H1 (cell line): Measurements from ENCODE around the gene HDAC2. TPM values are rescaled to one million over a fixed set of nuclear protein-coding genes. Genes with fewer than 3 reads are reported as not detected.

Experiments
- CTCF ChIA-PET: fragments of 300-600 bp; sonication (Branson Sonifier 250); formaldehyde crosslinking; loops from one replicate; lab custom pipeline; 2021; ENCODE audit not compliant: partially characterized antibody; lab: Charles Lee
- POLR2A ChIA-PET: fragments of 300-600 bp; sonication (Branson Sonifier 250); formaldehyde crosslinking; loops from one replicate; lab custom pipeline; 2021; ENCODE audit warnings: inconsistent platforms; ENCODE audit not compliant: partially characterized antibody; lab: Charles Lee
- DNase-seq, 2 experiments: peaks; one replicate each; pipeline versions ENCODE4 v3.0.0 to v3.0.0-alpha.2; 2010 to 2022; ENCODE audit warnings: low spot score in 2 of 2, low read depth in 1 of 2, mixed read lengths in 1 of 2
- FAIRE-seq: peaks from 2 replicates; lab custom pipeline; 2011; peaks lifted over from hg19 to GRCh38; lab: Jason Lieb, UNC
- H2AFZ ChIP-seq: 2 replicates; pipeline ENCODE4 v1.8.1; 2012; ENCODE audit warnings: low read length, inconsistent platforms
- H2AK5ac ChIP-seq: 2 replicates; pipeline ENCODE4 v1.6.1; 2013; ENCODE audit warnings: low read depth, low read length
- H2BK120ac ChIP-seq: replicated peaks from 2 replicates; pipeline ENCODE3; 2013; ENCODE audit warnings: low read depth, low read length, inconsistent platforms
- H2BK12ac ChIP-seq: 2 replicates; pipeline ENCODE4 v1.6.1; 2013; ENCODE audit warnings: low read depth, low read length
- H2BK15ac ChIP-seq: 2 replicates; pipeline ENCODE4 v1.6.1; 2013; ENCODE audit warnings: low read length
- H2BK20ac ChIP-seq: 2 replicates; pipeline ENCODE4 v1.6.1; 2013; ENCODE audit warnings: low read length
- H2BK5ac ChIP-seq: 2 replicates; pipeline ENCODE4 v1.6.1; 2013; ENCODE audit warnings: low read depth, low read length
- H3K14ac ChIP-seq: 2 replicates; pipeline ENCODE4 v1.6.1; 2013; ENCODE audit warnings: inconsistent platforms; ENCODE audit not compliant: insufficient read length
- H3K18ac ChIP-seq: 2 replicates; pipeline ENCODE4 v1.6.1; 2013; ENCODE audit warnings: low read length; ENCODE audit errors: extremely low read depth
- H3K23ac ChIP-seq: 2 replicates; pipeline ENCODE4 v1.6.1; 2013; ENCODE audit warnings: inconsistent platforms; ENCODE audit not compliant: insufficient read length
- H3K23me2 ChIP-seq: 2 replicates; pipeline ENCODE4 v1.6.1; 2013; ENCODE audit warnings: low read depth, low read length
- H3K27ac ChIP-seq: 2 replicates; pipeline ENCODE4 v1.6.1; 2011; ENCODE audit warnings: low read depth, low read length, inconsistent platforms
- H3K27me3 ChIP-seq, 4 experiments: replicated peaks in 1 of 4; 1 replicate in 1 of 4; 2 replicates in 3 of 4; pipeline versions ENCODE4 v1.6.1 to v1.8.1; 2011 to 2013; ENCODE audit warnings: low read length in 3 of 4, mild to moderate bottlenecking in 3 of 4, inconsistent platforms in 2 of 4, mixed read lengths in 2 of 4, moderate library complexity in 1 of 4; ENCODE audit not compliant: control insufficient read depth in 3 of 4, insufficient read depth in 3 of 4; ENCODE audit errors: extremely low read depth in 1 of 4
- H3K36me3 ChIP-seq, 4 experiments: 2 replicates each; pipeline versions ENCODE4 v1.6.1 to v1.8.1; 2011 to 2013; ENCODE audit warnings: mild to moderate bottlenecking in 4 of 4, low read length in 3 of 4, moderate library complexity in 2 of 4, control low read depth in 1 of 4, inconsistent platforms in 1 of 4; ENCODE audit not compliant: insufficient read depth in 4 of 4, control insufficient read depth in 2 of 4
- H3K4ac ChIP-seq: replicated peaks from 2 replicates; pipeline ENCODE3; 2013; ENCODE audit warnings: low read length, low read depth, mixed read lengths, inconsistent platforms; ENCODE audit not compliant: insufficient read length
- H3K4me1 ChIP-seq, 4 experiments: replicated peaks in 1 of 4; 1 replicate in 1 of 4; 2 replicates in 3 of 4; pipeline versions ENCODE4 v1.6.1 to v1.8.1; 2011 to 2013; ENCODE audit warnings: low read length in 3 of 4, inconsistent platforms in 2 of 4, mixed read lengths in 1 of 4; ENCODE audit not compliant: insufficient read depth in 4 of 4, control insufficient read depth in 3 of 4
- H3K4me2 ChIP-seq, 2 experiments: 2 replicates each; pipeline versions ENCODE4 v1.6.1 to v1.8.1; 2011 to 2013; ENCODE audit warnings: low read depth in 2 of 2, low read length in 2 of 2, control low read depth in 1 of 2, inconsistent platforms in 1 of 2, mild to moderate bottlenecking in 1 of 2; ENCODE audit not compliant: insufficient read depth in 1 of 2
- H3K4me3 ChIP-seq, 4 experiments: fragments of 200-600, 300-600 bp in 1 of 4; sonication (generic), shearing (Covaris generic), sonication (Bioruptor Twin) in 1 of 4; 2 replicates each; pipeline versions ENCODE4 v1.5.1 to v1.8.1; 2011 to 2016; ENCODE audit warnings: low read length in 4 of 4, low read depth in 3 of 4, control low read depth in 2 of 4, inconsistent platforms in 2 of 4, mild to moderate bottlenecking in 2 of 4, mixed read lengths in 1 of 4, moderate library complexity in 1 of 4; ENCODE audit not compliant: insufficient read depth in 2 of 4; ENCODE audit errors: extremely low read depth in 1 of 4
- H3K56ac ChIP-seq: replicated peaks from 2 replicates; pipeline ENCODE3; 2013; ENCODE audit warnings: low read depth, mild to moderate bottlenecking, mixed read lengths, low read length, inconsistent platforms; ENCODE audit not compliant: insufficient read length
- H3K79me1 ChIP-seq: 2 replicates; pipeline ENCODE4 v1.6.1; 2013; ENCODE audit warnings: low read depth, low read length, control low read depth
- H3K79me2 ChIP-seq, 2 experiments: 2 replicates each; pipeline versions ENCODE4 v1.6.1 to v1.8.1; 2012 to 2013; ENCODE audit warnings: low read length in 2 of 2, mild to moderate bottlenecking in 2 of 2, inconsistent platforms in 1 of 2; ENCODE audit not compliant: insufficient read depth in 2 of 2, control insufficient read depth in 1 of 2
- H3K9ac ChIP-seq, 4 experiments: replicated peaks in 1 of 4; 1 replicate in 1 of 4; 2 replicates in 3 of 4; pipeline versions ENCODE4 v1.6.1 to v1.8.1; 2011 to 2013; ENCODE audit warnings: low read depth in 3 of 4, low read length in 3 of 4, control low read depth in 2 of 4, mild to moderate bottlenecking in 2 of 4, moderate library complexity in 2 of 4, inconsistent platforms in 1 of 4; ENCODE audit errors: extremely low read depth in 1 of 4
- H3K9me3 ChIP-seq, 2 experiments: 2 replicates each; pipeline versions ENCODE4 v1.6.1 to v1.8.1; 2012 to 2013; ENCODE audit warnings: mild to moderate bottlenecking in 2 of 2, moderate library complexity in 2 of 2, control low read depth in 1 of 2, inconsistent platforms in 1 of 2, low read depth in 1 of 2, low read length in 1 of 2, mixed read lengths in 1 of 2; ENCODE audit not compliant: insufficient read depth in 2 of 2
- H4K20me1 ChIP-seq, 2 experiments: replicated peaks in 1 of 2; 2 replicates each; pipeline versions ENCODE3 to v1.8.1; 2011 to 2013; ENCODE audit warnings: inconsistent platforms in 2 of 2, low read length in 2 of 2, mild to moderate bottlenecking in 1 of 2; ENCODE audit not compliant: insufficient read depth in 2 of 2, control insufficient read depth in 1 of 2
- H4K5ac ChIP-seq: 2 replicates; pipeline ENCODE4 v1.6.1; 2013; ENCODE audit warnings: low read length, low read depth, mixed read lengths, inconsistent platforms; ENCODE audit not compliant: insufficient read length
- H4K8ac ChIP-seq: 2 replicates; pipeline ENCODE4 v1.8.0; 2013; ENCODE audit warnings: mild to moderate bottlenecking, moderate library complexity, low read length, inconsistent platforms; ENCODE audit not compliant: insufficient read depth; ENCODE audit errors: extremely low read depth
- H4K91ac ChIP-seq: replicated peaks from 2 replicates; pipeline ENCODE3; 2013; ENCODE audit warnings: low read length, mixed read lengths, inconsistent platforms; ENCODE audit not compliant: insufficient read length
- CTCF ChIP-seq, 3 experiments: IDR thresholded peaks; 1 replicate in 2 of 3; 2 replicates in 1 of 3; pipeline versions ENCODE4 v1.5.1 to v1.6.1; 2011; ENCODE audit warnings: low read length in 3 of 3, mild to moderate bottlenecking in 3 of 3, inconsistent platforms in 2 of 3, low read depth in 1 of 3, moderate library complexity in 1 of 3; ENCODE audit not compliant: insufficient read depth in 1 of 3; ENCODE audit errors: control extremely low read depth in 1 of 3
- EGR1 ChIP-seq: IDR thresholded peaks from 2 replicates; pipeline ENCODE4 v1.6.1; 2011; ENCODE audit warnings: low read depth, low read length, borderline replicate concordance
- GABPA ChIP-seq: IDR thresholded peaks from 2 replicates; pipeline ENCODE4 v1.6.1; 2011; ENCODE audit warnings: mild to moderate bottlenecking, low read length, moderate library complexity, borderline replicate concordance; ENCODE audit not compliant: insufficient read depth
- GTF2F1 ChIP-seq: IDR thresholded peaks from 2 replicates; pipeline ENCODE4 v1.6.1; 2012; ENCODE audit warnings: low read depth, low read length, improper control_type of control experiment, borderline replicate concordance
- KDM4A ChIP-seq: IDR thresholded peaks from one replicate; pipeline ENCODE4 v1.7.1; 2012; ENCODE audit warnings: low read depth, mild to moderate bottlenecking, moderate library complexity, low read length, inconsistent platforms; ENCODE audit not compliant: severe bottlenecking
- RAD21 ChIP-seq, 2 experiments: IDR thresholded peaks in 1 of 2; conservative IDR thresholded peaks in 1 of 2; 2 replicates each; pipeline ENCODE4 v1.6.1; 2011; ENCODE audit warnings: low read depth in 2 of 2, low read length in 2 of 2, improper control_type of control experiment in 1 of 2, inconsistent platforms in 1 of 2, mild to moderate bottlenecking in 1 of 2, moderate library complexity in 1 of 2
- SIX5 ChIP-seq: IDR thresholded peaks from 2 replicates; pipeline ENCODE4 v1.6.1; 2011; ENCODE audit warnings: mild to moderate bottlenecking, low read depth, low read length
- SUZ12 ChIP-seq: fragments of 200-600 bp; sonication (generic); IDR thresholded peaks from 2 replicates; pipeline ENCODE4 v1.6.1; 2012; ENCODE audit warnings: mild to moderate bottlenecking, inconsistent platforms, low read length, moderate library complexity, mixed read lengths
- TEAD4 ChIP-seq: IDR thresholded peaks from 2 replicates; pipeline ENCODE4 v1.6.1; 2012; ENCODE audit warnings: low read depth, low read length, inconsistent platforms, mixed read lengths
- YY1 ChIP-seq: IDR thresholded peaks from 2 replicates; pipeline ENCODE4 v1.6.1; 2011; ENCODE audit warnings: low read depth, mild to moderate bottlenecking, low read length
- WGBS, 2 experiments: shearing (Covaris generic) in 1 of 2; methylation state at CpG; one replicate each; pipeline versions ENCODE4 v1.1.6 to v1.1.7; 2013 to 2015; ENCODE audit warnings: low lambda C conversion rate in 2 of 2, mixed read lengths in 2 of 2, inconsistent platforms in 1 of 2, low coverage in 1 of 2, missing lambda C conversion rate in 1 of 2; ENCODE audit not compliant: insufficient replicate concordance in 2 of 2, insufficient coverage in 1 of 2, insufficient read length in 1 of 2; ENCODE audit errors: extremely low coverage in 1 of 2, missing lambda C conversion rate in 1 of 2; 5-methylcytosine and 5-hydroxymethylcytosine counted together
- polyA plus RNA-seq, 7 experiments: library from polyadenylated mRNA; depleted of rRNA in 3 of 7; stranded (reverse) in 5 of 7; unstranded in 2 of 7; fragments of >200 nt in 5 of 7; fragments of 200-250 nt in 2 of 7; gene quantifications; 1 replicate in 5 of 7; 2 replicates in 1 of 7; 4 replicates in 1 of 7; pipeline versions ENCODE4 v1.2.1 to v1.2.3, GENCODE V29; 2011 to 2013; ENCODE audit warnings: missing spikeins in 2 of 7, mixed read lengths in 2 of 7
- total RNA-seq: library from RNA; stranded (reverse); fragmentation: NEBNext Ultra II Directional; extraction: Animal tissue kit (Norgen Biotek cat#: 25700); gene quantifications from 2 replicates; pipeline ENCODE4 v1.2.1, GENCODE V29; 2021

The HDAC2 gene
- total and polyA plus RNA-seq, 2 of the 8 experiments (the other 6 are each of a cell fraction or from before 2014, with no cell fraction given) = 323 to 374 TPM

- CTCF ChIA-PET = interaction anchor here (0.6 to 3.1 kb wide), 22 partner anchors 10 to 1586 kb away, joined by 3 to 17 read pairs (median 4); no protein-coding TSS in a partner anchor
- TF ChIP-seq KDM4A (no peak), TEAD4 (no peak), EGR1 (no peak), GTF2F1 (no peak), SIX5 (no peak), SUZ12 (no peak), RAD21 (IDR thresholded peaks at IDR 0.05 in 1 of 2, conservative IDR thresholded peaks at IDR 0.05 in 1 of 2; ENCODE audit: low read depth in 2 of 2, low read length in 2 of 2) (peak; percentile 85 to 87), GABPA (no peak), CTCF (IDR thresholded peaks at IDR 0.05; ENCODE audit: control extremely low read depth in 1 of 3, insufficient read depth in 1 of 3, low read depth in 1 of 3, low read length in 3 of 3) (peak in 2 of 3 experiments; percentile 50 to 56; a peak in 2 of 4 replicates), YY1 (no peak)
Observed at GRCh38 chr6:113909224-113909856, 61.6 kb downstream of the HDAC2 start.

More at GRCh38 chr6:113909224-113909856, 61.6 kb downstream of the HDAC2 start:
- H3K23ac ChIP-seq = no peak overlapping the region
- H3K36me3 ChIP-seq = no peaks in the 10 kb centered on the region
- H2BK20ac ChIP-seq = no peak overlapping the region
- H4K20me1 ChIP-seq = no peaks in the 10 kb centered on the region
- no peaks in the 10 kb centered on the region for H3K79me2 ChIP-seq
- H3K27ac ChIP-seq = no peak overlapping the region
- no peak overlapping the region for H3K4me2 ChIP-seq
- no peak overlapping the region for H3K14ac ChIP-seq
- H3K56ac ChIP-seq = no peak overlapping the region
- no peak overlapping the region for H4K91ac ChIP-seq
- no peak overlapping the region for H2AFZ ChIP-seq
- H3K4me3 ChIP-seq = no peak overlapping the region
- no peaks in the 10 kb centered on the region for H3K27me3 ChIP-seq
- H2AK5ac ChIP-seq = no peak overlapping the region
- no peak overlapping the region for H3K18ac ChIP-seq
- no peaks in the 10 kb centered on the region for H3K23me2 ChIP-seq
- no peaks in the 10 kb centered on the region for H3K9me3 ChIP-seq
- H3K4ac ChIP-seq = no peak overlapping the region
- FAIRE-seq = no peak
- no peak overlapping the region for H4K5ac ChIP-seq
- H2BK120ac ChIP-seq = no peak overlapping the region
- H4K8ac ChIP-seq = no peak overlapping the region
- no peaks in the 10 kb centered on the region for H3K4me1 ChIP-seq
- H2BK15ac ChIP-seq = no peak overlapping the region
- no peak overlapping the region for H2BK5ac ChIP-seq
- DNase-seq = peak in 1 of 2 experiments; percentile 7
- no peaks in the 10 kb centered on the region for H3K79me1 ChIP-seq
- no peak overlapping the region for H2BK12ac ChIP-seq
- WGBS, 2 experiments = 31% methylated on average over 6 of the region's 6 CpGs; no CpG with 5 or more reads in 1 of the 2 experiments
- POLR2A ChIA-PET = no interaction called here
- no peak overlapping the region for H3K9ac ChIP-seq
